G401 (cell line): ENCODE results near the gene UCK2. TPM values are rescaled to one million over a fixed set of nuclear protein-coding genes. Genes with fewer than 3 reads are reported as not detected.

Experiments used
- DNase-seq: peaks from one replicate; pipeline ENCODE4 v3.0.0-alpha.2; 2015; ENCODE audit warnings: low spot score
- in situ Hi-C: cut with HindIII; loops from 2 replicates; pipeline ENCODE4 v1.10.0; 2016; ENCODE audit warnings: low sequenced_read_pairs, mixed read lengths
- total RNA-seq: library from RNA; depleted of rRNA; stranded (reverse); fragments of >200 nt; shearing (Covaris generic); gene quantifications from 2 replicates; pipeline ENCODE4 v1.2.3, GENCODE V29; 2014; rRNA removed

UCK2 gene
- total RNA-seq, 1 experiment from 2014 or later: 125 TPM

GRCh38 chr1:165949335-165950130 lies 122.1 kb downstream of the UCK2 start:
- DNase-seq: no peak
- in situ Hi-C loops: no loop called here

- DNase-seq: no peak
- in situ Hi-C loops: no loop called here
Observed at GRCh38 chr1:165954940-165955339, 127.5 kb downstream of the UCK2 start.

GRCh38 chr1:165958306-165958705 lies 130.9 kb downstream of the UCK2 start:
- DNase-seq: no peak
- in situ Hi-C loops: no loop called here

- in situ Hi-C loops: no loop called here
- DNase-seq: no peak
Observed at GRCh38 chr1:165960136-165960535, 132.7 kb downstream of the UCK2 start.

- no peak for DNase-seq
- in situ Hi-C loops: no loop called here
Observed at GRCh38 chr1:165960881-165961280, 133.5 kb downstream of the UCK2 start.

Other genes with a start within 250 kb of the UCK2 start
- 66.1 and 86.1 TPM in 2 replicates for gene MGST3, start 196.4 kb upstream of the UCK2 start, total RNA-seq
- 102 and 132 TPM in 2 replicates for gene ALDH9A1, start 129.1 kb upstream of the UCK2 start, total RNA-seq
- 54.6 and 70.2 TPM in 2 replicates for gene TMCO1, start 58.7 kb upstream of the UCK2 start, total RNA-seq